ENCODE measurements around the gene COL23A1.

The COL23A1 gene

GRCh38 chr5:178454821-178455479 is 135.2 kb downstream of the COL23A1 start:
- DNase-seq = no peak

- DNase-seq = no peak
These were observed 135.9 kb downstream of the COL23A1 start for GRCh38 chr5:178454303-178454702.

- DNase-seq = no peak
These were observed 137.0 kb downstream of the COL23A1 start for GRCh38 chr5:178453224-178453623.

GRCh38 chr5:178450121-178451028 is 139.8 kb downstream of the COL23A1 start:
- DNase-seq = no peak

GRCh38 chr5:178449163-178450070 is 140.8 kb downstream of the COL23A1 start:
- no peak for DNase-seq

GRCh38 chr5:178445534-178445933 is 144.7 kb downstream of the COL23A1 start:
- no peak for DNase-seq

GRCh38 chr5:178442405-178443257 is 147.6 kb downstream of the COL23A1 start:
- no peak for DNase-seq

- no peak for DNase-seq
These were observed 148.5 kb downstream of the COL23A1 start for GRCh38 chr5:178441486-178442270.

- DNase-seq = no peak
These were observed 150.0 kb downstream of the COL23A1 start for GRCh38 chr5:178440181-178440580.

- DNase-seq = no peak
These were observed 150.6 kb downstream of the COL23A1 start for GRCh38 chr5:178439493-178440180.

- no peak for DNase-seq
These were observed 151.4 kb downstream of the COL23A1 start for GRCh38 chr5:178438796-178439195.

- DNase-seq = no peak
These were observed 152.7 kb downstream of the COL23A1 start for GRCh38 chr5:178437386-178438075.

GRCh38 chr5:178436326-178436940 is 153.8 kb downstream of the COL23A1 start:
- no peak for DNase-seq

GRCh38 chr5:178435321-178436238 is 154.6 kb downstream of the COL23A1 start:
- no peak for DNase-seq

- DNase-seq = no peak
These were observed 155.3 kb downstream of the COL23A1 start for GRCh38 chr5:178434851-178435250.

- DNase-seq = no peak
These were observed 156.0 kb downstream of the COL23A1 start for GRCh38 chr5:178434016-178434761.

- DNase-seq = no peak
These were observed 156.9 kb downstream of the COL23A1 start for GRCh38 chr5:178433273-178433775.
